Glutamatergic neuron (in vitro differentiated cells): Measurements from ENCODE around the gene PPEF2. TPM values are rescaled to one million over a fixed set of nuclear protein-coding genes. Genes with fewer than 3 reads are reported as not detected.

Experiments used
- DNase-seq: peaks from one replicate; pipeline ENCODE4 v3.0.0; 2022
- H3K27ac Mint-ChIP-seq: one replicate; pipeline ENCODE4 v1.8.0; 2020; ENCODE audit warnings: mild to moderate bottlenecking, mixed read lengths, inconsistent platforms; ENCODE audit not compliant: unreplicated experiment
- H3K27me3 Mint-ChIP-seq: one replicate; pipeline ENCODE4 v1.8.0; 2020; ENCODE audit warnings: mild to moderate bottlenecking, moderate library complexity, mixed read lengths, inconsistent platforms; ENCODE audit not compliant: unreplicated experiment
- H3K36me3 Mint-ChIP-seq: one replicate; pipeline ENCODE4 v1.8.0; 2020; ENCODE audit warnings: mild to moderate bottlenecking, mixed read lengths, inconsistent platforms; ENCODE audit not compliant: unreplicated experiment
- H3K4me1 Mint-ChIP-seq: one replicate; pipeline ENCODE4 v1.8.0; 2020; ENCODE audit warnings: mild to moderate bottlenecking, low read depth, mixed read lengths, inconsistent platforms; ENCODE audit not compliant: unreplicated experiment
- H3K4me3 Mint-ChIP-seq: one replicate; pipeline ENCODE4 v1.8.0; 2020; ENCODE audit warnings: mild to moderate bottlenecking, mixed read lengths, inconsistent platforms; ENCODE audit not compliant: unreplicated experiment
- H3K9me3 Mint-ChIP-seq: one replicate; pipeline ENCODE4 v1.8.0; 2020; ENCODE audit warnings: mild to moderate bottlenecking, moderate library complexity, mixed read lengths, inconsistent platforms; ENCODE audit not compliant: unreplicated experiment
- CTCF ChIP-seq: fragments of 200-600 bp; sonication (generic); IDR thresholded peaks from one replicate; pipeline ENCODE4 v1.5.0; 2021; ENCODE audit not compliant: partially characterized antibody, unreplicated experiment
- total RNA-seq: library from RNA; stranded (reverse); fragmentation: NEBNext Ultra II Directional; extraction: Animal tissue kit (Norgen Biotek cat#: 25700); gene quantifications from one replicate; pipeline ENCODE4 v1.2.1, GENCODE V29; 2021; ENCODE audit not compliant: unreplicated experiment

Gene PPEF2
- total RNA-seq, 1 donor from 2014 or later, result not detected

GRCh38 chr4:75869100-75869499 is 33.2 kb downstream of the PPEF2 start:
- H3K4me3 Mint-ChIP-seq, result no peak overlapping the region
- H3K27me3 Mint-ChIP-seq, result no peaks in the 10 kb centered on the region

GRCh38 chr4:75867130-75867529 is 35.1 kb downstream of the PPEF2 start:
- Mint-ChIP-seq H3K27ac (no peak overlapping the region), H3K9me3 (peaks cover 3% of the 10 kb centered on the region), H3K27me3 (no peaks in the 10 kb centered on the region), H3K4me3 (no peak overlapping the region), H3K36me3 (peaks cover 3% of the 10 kb centered on the region), H3K4me1 (no peaks in the 10 kb centered on the region)
- TF ChIP-seq CTCF, result no peak
- DNase-seq, result no peak

More at GRCh38 chr4:75869100-75869499, 33.2 kb downstream of the PPEF2 start:
- no peaks in the 10 kb centered on the region for H3K36me3 Mint-ChIP-seq
- TF ChIP-seq CTCF, result no peak
- no peaks in the 10 kb centered on the region for H3K4me1 Mint-ChIP-seq
- H3K9me3 Mint-ChIP-seq, result no peaks in the 10 kb centered on the region
- H3K27ac Mint-ChIP-seq, result no peak overlapping the region
- DNase-seq, result no peak

- DNase-seq, result no peak
- no peak for TF ChIP-seq CTCF
- Mint-ChIP-seq H3K27me3 (no peaks in the 10 kb centered on the region), H3K36me3 (peaks cover 3% of the 10 kb centered on the region), H3K4me1 (peaks cover 8% of the 10 kb centered on the region), H3K9me3 (peaks cover 3% of the 10 kb centered on the region), H3K27ac (peak overlapping the region; percentile 43), H3K4me3 (no peak overlapping the region)
Observed at GRCh38 chr4:75860606-75861005, 41.6 kb downstream of the PPEF2 start.

GRCh38 chr4:75858721-75859120 is 43.5 kb downstream of the PPEF2 start:
- Mint-ChIP-seq H3K36me3 (peaks cover 3% of the 10 kb centered on the region), H3K4me1 (peaks cover 8% of the 10 kb centered on the region), H3K9me3 (peaks cover 3% of the 10 kb centered on the region), H3K27ac (no peak overlapping the region), H3K27me3 (peaks cover under 1% of the 10 kb centered on the region), H3K4me3 (no peak overlapping the region)
- no peak for TF ChIP-seq CTCF
- no peak for DNase-seq

GRCh38 chr4:75849461-75849860 is 52.8 kb downstream of the PPEF2 start:
- Mint-ChIP-seq H3K27me3 (peaks cover 8% of the 10 kb centered on the region), H3K27ac (peak overlapping the region; percentile 20), H3K4me1 (no peaks in the 10 kb centered on the region), H3K4me3 (no peak overlapping the region), H3K9me3 (peaks cover 3% of the 10 kb centered on the region), H3K36me3 (no peaks in the 10 kb centered on the region)
- no peak for TF ChIP-seq CTCF
- no peak for DNase-seq
